ENCODE results near the gene TAF1C.

The TAF1C gene

DNA sequence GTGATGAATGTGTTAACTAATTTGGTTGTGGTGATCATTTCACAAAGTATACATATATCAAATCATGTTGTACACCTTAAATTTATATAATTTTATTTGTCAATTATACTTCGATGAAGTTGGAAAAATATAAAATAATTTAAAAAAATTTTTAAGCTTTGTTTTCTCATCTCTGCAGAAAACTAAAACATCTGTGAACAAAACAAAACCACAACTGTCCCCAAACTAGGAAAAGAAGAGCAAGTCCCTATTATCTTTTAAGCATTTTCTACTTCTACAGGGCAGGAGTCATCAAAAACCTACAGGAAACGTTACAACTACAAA lies 48.4 kb downstream of the TAF1C start:
- TF ChIP-seq, protein P1, sequence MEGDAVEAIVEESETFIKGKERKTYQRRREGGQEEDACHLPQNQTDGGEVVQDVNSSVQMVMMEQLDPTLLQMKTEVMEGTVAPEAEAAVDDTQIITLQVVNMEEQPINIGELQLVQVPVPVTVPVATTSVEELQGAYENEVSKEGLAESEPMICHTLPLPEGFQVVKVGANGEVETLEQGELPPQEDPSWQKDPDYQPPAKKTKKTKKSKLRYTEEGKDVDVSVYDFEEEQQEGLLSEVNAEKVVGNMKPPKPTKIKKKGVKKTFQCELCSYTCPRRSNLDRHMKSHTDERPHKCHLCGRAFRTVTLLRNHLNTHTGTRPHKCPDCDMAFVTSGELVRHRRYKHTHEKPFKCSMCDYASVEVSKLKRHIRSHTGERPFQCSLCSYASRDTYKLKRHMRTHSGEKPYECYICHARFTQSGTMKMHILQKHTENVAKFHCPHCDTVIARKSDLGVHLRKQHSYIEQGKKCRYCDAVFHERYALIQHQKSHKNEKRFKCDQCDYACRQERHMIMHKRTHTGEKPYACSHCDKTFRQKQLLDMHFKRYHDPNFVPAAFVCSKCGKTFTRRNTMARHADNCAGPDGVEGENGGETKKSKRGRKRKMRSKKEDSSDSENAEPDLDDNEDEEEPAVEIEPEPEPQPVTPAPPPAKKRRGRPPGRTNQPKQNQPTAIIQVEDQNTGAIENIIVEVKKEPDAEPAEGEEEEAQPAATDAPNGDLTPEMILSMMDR (IDR thresholded peaks at IDR 0.05), result no peak

DNA sequence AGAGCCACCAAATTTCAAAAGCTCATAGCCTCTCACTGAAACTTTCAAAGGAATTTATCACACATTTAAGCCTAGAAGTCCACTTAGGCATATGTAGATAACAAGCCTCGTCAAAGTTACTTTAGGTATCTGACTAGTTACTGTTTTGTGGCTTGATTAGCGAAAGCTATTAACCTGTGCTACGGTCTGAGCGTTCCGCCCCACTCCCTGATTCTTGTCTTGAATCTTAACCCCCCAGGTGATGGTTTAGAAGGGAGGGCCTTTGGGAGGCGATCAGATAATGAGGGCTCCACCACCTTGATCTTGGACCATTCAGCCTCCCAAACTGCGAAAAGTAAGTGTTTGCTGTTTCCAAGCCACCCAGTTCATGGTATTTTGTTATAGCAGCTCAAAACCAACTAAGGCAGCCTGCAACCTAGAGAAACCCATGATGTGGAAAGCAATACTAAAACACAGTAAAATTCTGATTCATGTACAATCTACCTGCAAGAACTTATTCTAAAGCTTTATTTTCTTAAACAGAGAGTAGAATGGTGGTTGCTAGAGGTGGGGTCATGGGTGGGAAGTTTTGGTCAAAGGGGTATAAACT lies 49.0 kb downstream of the TAF1C start:
- TF ChIP-seq, protein P1 (IDR thresholded peaks at IDR 0.05), result no peak

DNA sequence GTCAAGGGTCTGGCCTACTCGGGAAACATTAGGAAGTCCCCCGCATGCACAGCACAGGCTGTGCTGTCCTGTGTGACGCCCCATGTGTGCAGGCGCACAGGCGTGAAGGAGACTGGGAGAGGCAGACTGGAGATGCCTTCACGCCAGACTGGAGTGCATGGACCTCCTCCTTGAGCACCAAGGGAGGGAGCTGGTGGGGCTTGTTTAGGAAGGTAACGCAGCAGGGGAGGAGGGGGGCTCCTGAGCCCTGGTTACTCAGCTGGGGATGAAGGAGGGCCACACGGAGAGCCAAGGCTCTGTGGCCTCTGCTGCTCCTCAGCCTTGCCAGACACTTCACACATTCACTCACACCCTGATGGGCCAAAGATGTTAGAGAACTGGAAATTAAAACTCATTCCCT lies 49.6 kb downstream of the TAF1C start:
- TF ChIP-seq, protein P1 (IDR thresholded peaks at IDR 0.05), result no peak

DNA sequence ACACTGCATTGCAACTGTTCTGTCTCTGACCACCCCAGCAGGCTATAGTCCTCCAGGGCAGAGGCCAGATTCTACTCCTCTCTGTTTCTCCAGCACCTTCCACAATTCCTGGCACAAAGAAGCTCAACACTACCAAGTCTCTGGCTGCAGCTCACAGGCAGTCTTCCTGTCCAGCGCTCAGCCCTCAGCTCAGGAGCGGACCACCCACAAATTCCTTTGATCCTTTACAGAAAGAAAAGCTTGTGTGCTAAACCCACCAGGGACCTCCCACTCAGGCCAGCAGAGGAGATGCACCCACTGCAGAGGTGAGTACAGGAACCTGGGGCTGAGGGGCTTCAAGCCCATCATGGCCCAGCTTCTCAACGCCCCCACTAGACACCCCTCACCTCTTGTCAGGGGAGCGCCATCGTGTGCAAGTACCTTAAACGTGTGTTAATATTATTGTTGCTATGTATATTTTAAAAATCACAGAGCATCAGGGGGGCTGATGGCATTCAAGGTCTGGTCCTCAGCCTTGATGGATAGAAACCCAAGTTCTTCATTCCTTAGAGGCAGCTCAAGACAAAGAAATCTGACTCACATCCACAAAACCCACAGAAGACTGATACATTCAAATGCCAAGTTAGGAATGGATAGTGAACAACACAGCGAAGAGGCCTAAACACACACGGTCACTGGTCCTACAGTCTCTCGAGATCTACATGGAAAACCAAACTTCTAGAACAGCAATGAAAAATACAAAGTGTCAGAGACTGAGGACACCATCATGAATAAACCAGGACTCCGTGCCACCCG lies 50.3 kb downstream of the TAF1C start:
- TF ChIP-seq, protein P1 (IDR thresholded peaks at IDR 0.05), result no peak

DNA sequence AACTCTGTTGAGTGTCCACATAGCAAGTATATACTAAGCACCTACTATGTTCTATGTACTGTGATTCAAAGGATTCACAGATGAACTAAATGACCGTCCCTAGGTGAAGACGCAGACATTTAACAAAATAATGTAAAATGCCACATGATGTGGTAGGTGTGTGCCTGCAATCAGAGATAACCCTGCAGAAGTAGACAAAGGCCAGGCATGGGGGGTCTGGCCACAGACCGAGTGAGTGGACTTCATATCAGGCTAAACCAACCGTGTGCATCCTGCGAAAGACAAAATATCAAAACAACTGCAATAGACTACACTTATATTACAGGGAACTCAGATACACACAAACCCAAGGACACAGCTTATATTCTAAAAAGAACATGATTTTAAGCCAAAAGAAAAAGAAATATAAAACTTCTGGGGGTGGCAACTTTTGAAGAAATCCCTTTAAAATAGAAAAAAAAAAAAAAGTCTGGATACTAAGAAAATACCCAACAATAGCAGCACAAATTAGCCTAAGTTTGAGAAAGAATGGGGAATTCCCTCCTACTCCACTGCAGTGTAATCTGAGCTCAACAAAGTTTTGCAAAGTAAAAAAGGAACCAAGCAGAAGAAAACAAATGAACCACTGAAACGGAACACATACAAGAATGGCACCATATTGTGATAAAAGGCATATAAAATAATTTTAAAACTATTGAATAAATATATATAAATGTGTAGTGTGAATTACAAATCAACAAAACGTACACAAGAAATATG lies 54.2 kb downstream of the TAF1C start:
- TF ChIP-seq, protein P1 (IDR thresholded peaks at IDR 0.05), result no peak

DNA sequence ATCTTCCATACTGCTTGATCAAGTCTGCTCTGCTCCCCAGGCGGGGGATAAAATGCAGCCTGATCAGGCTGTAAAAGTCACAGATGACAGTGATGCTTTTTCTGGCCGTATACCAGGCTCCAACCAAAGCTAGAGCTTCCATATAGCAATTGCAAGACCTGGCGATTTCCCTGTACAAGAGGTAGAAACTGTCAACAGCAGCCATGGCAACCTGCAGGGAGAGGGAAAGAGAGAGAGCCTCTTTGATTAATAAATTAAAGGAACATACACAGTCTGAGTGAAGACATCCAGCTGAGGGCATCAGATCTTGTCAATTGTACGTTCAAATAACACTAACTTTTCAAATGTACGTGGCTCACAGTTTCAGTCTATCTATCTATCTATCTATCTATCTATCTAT lies 55.7 kb downstream of the TAF1C start:
- TF ChIP-seq, protein P1 (IDR thresholded peaks at IDR 0.05), result no peak
